Measurements from ENCODE around the gene H6PD. TPM values are rescaled to one million over a fixed set of nuclear protein-coding genes. Genes with fewer than 3 reads are reported as not detected.

The H6PD gene, protein sequence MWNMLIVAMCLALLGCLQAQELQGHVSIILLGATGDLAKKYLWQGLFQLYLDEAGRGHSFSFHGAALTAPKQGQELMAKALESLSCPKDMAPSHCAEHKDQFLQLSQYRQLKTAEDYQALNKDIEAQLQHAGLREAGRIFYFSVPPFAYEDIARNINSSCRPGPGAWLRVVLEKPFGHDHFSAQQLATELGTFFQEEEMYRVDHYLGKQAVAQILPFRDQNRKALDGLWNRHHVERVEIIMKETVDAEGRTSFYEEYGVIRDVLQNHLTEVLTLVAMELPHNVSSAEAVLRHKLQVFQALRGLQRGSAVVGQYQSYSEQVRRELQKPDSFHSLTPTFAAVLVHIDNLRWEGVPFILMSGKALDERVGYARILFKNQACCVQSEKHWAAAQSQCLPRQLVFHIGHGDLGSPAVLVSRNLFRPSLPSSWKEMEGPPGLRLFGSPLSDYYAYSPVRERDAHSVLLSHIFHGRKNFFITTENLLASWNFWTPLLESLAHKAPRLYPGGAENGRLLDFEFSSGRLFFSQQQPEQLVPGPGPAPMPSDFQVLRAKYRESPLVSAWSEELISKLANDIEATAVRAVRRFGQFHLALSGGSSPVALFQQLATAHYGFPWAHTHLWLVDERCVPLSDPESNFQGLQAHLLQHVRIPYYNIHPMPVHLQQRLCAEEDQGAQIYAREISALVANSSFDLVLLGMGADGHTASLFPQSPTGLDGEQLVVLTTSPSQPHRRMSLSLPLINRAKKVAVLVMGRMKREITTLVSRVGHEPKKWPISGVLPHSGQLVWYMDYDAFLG
- total RNA-seq: 20.5 and 23.5 TPM in 2 replicates

DNA sequence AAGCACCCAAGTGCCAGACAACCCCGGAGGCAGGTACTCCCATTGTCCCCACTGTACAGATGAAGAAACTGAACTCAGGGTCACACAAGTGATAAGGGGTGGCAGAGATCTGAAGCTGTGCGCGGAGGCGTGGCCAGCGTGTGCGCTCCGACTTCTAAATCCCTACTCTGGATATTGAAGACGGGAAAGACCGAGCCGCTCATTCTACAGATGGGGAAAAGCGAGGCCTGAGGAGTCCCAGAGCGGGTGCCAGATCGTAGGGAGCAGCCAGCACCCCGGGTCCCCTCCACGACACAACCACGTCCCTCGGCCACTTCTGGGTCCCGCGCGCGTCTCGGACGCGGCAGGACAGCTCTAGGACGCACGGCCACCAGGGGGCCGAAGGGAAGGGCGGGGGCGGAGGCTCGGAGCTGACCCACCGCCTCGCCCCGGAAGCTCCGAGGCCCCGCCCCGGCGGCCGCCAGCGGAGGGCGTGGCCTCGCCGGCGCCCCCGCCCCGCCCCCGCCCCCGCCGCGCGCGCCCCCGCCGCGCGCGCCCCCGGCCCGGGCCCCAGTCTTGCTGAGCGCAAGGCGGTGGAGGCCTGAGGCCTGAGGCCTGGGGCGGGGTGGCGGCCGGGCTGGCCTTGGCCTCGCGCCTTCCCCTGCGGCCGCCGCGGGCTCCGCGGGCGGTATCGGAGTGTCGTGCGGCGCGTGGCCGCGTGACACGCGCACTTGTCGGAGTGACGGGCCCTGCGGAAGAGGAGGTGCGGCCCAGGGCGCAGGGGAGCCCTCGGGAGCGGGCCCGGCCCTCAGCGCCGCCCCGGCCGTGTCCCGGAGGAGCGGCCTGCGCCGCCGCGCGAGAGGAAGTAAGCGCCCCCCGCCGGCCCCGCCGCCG, at the start of gene H6PD:
Gene H6PD (plus strand): TSS at position 552 of the 873 bp plus-strand sequence. CDS start 10,161 bp downstream, outside the sequence.

DNA sequence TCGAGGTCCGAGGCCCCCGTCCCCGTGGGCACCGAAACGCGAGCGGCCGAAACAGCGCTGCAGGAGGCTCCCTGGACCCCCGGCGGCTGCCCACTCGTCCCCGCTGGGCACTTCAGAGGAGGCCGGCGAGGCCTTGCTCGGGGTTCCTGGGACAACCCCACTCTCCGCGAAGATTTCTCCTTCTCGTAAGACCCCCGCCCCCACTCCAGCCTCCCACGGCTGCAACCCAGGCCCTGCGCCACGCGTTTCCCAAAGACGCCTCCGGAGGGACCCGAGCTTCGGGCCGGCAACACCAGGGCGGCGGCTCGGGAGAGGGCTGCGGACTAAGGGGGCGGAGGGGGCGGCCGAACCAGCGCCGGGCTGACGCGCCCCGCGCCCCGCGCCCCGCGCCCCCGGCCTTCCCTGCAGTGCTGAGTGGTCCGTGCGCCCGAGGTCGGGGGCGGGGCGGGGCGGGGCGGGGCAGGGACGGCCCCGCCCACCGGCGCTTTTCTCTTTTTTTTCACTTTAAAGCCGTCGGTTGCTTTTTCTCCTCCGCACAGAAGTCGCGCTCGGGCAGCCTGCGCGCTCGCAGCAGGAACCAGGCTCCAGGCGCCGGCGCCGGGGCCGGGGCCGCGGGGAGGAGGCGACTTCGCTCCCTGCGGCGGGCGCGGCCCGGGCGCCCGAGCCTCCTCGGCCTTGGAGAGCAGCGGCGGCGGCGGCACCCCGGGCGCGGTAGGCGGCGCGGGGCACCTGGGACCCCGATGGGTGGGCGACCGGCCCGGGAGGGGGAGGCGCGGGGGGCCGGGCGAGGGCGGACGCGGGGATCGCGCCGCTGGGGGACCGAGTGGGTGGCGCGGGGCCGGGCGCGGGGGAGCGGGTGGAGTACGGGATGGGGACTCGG, 58.0 kb downstream of the H6PD start, which contains the start of gene SPSB1:
Gene SPSB1 (plus strand): TSS at position 534 of the 880 bp plus-strand sequence. CDS start 62,998 bp downstream, outside the sequence.

Other genes starting within 250 kb of the H6PD start
- 0.26 and 0.43 TPM in 2 replicates for gene SLC2A7, start 208.4 kb upstream of the H6PD start, total RNA-seq
- gene SLC2A5, start 165.1 kb upstream of the H6PD start, total RNA-seq: 0.17 and 1.3 TPM in 2 replicates
- 4.1 and 4.6 TPM in 2 replicates for gene GPR157, start 105.7 kb upstream of the H6PD start, total RNA-seq
- 20.7 and 59.5 TPM in 2 replicates for gene SPSB1, start 58.1 kb downstream of the H6PD start, total RNA-seq